ENCODE data around the gene BEST2. TPM values are rescaled to one million over a fixed set of nuclear protein-coding genes. Genes with fewer than 3 reads are reported as not detected.

BEST2 gene
- total RNA-seq, 2 experiments from 2014 or later = not detected

GRCh38 chr19:12778017-12778904 lies 26.7 kb downstream of the BEST2 start:
- Mint-ChIP-seq H3K4me3 (peak overlapping the region; percentile 76), H3K4me1 (peaks cover 38% of the 10 kb centered on the region), H3K27me3 (no peaks in the 10 kb centered on the region), H3K9me3 (ENCODE audit: low read depth) (no peaks in the 10 kb centered on the region), H3K36me3 (no peaks in the 10 kb centered on the region), H3K27ac (peak overlapping the region; percentile 97)
- ATAC-seq = peak; percentile 6
- DNase-seq = peak; percentile 71
- CTCF ChIA-PET = interaction anchor here (0.6 to 30.0 kb wide), 12 partner anchors 8 to 187 kb away, joined by 4 to 1017 read pairs (median 6); partner anchors contain the start of genes JUNB, PRDX2, RNASEH2A and THSD8

GRCh38 chr19:12778905-12779161 lies 27.2 kb downstream of the BEST2 start:
- Mint-ChIP-seq H3K4me3 (peak overlapping the region; percentile 76), H3K9me3 (ENCODE audit: low read depth) (no peaks in the 10 kb centered on the region), H3K4me1 (peaks cover 38% of the 10 kb centered on the region), H3K27me3 (no peaks in the 10 kb centered on the region), H3K27ac (peak overlapping the region; percentile 97), H3K36me3 (no peaks in the 10 kb centered on the region)
- ATAC-seq = no peak
- CTCF ChIA-PET = interaction anchor here (0.6 to 30.0 kb wide), 9 partner anchors 9 to 69 kb away, joined by 4 to 1017 read pairs (median 8); partner anchors contain the start of genes JUNB, PRDX2, RNASEH2A and THSD8
- no peak for DNase-seq

- Mint-ChIP-seq H3K27ac (peak overlapping the region; percentile 97), H3K9me3 (ENCODE audit: low read depth) (no peaks in the 10 kb centered on the region), H3K36me3 (no peaks in the 10 kb centered on the region), H3K4me1 (peaks cover 38% of the 10 kb centered on the region), H3K27me3 (no peaks in the 10 kb centered on the region), H3K4me3 (peak overlapping the region; percentile 76)
- CTCF ChIA-PET = interaction anchor here (1.2 to 30.0 kb wide), 6 partner anchors 8 to 20 kb away, joined by 3 to 1017 read pairs (median 34); partner anchors contain the start of genes JUNB, PRDX2, RNASEH2A and THSD8
- ATAC-seq (no peak), DNase-seq (peak; percentile 64)
Measured at GRCh38 chr19:12779162-12779993, 27.8 kb downstream of the BEST2 start.

GRCh38 chr19:12782174-12782423 lies 30.5 kb downstream of the BEST2 start:
- ATAC-seq = peak; percentile 9
- Mint-ChIP-seq H3K27me3 (no peaks in the 10 kb centered on the region), H3K4me3 (peak overlapping the region; percentile 78), H3K4me1 (peaks cover 39% of the 10 kb centered on the region), H3K27ac (no peak overlapping the region), H3K36me3 (no peaks in the 10 kb centered on the region), H3K9me3 (ENCODE audit: low read depth) (no peaks in the 10 kb centered on the region)
- CTCF ChIA-PET = interaction anchor here (0.6 to 30.0 kb wide), 6 partner anchors 9 to 183 kb away, joined by 3 to 1017 read pairs (median 4); partner anchors contain the start of genes JUNB, PRDX2, RNASEH2A and THSD8
- DNase-seq = no peak

GRCh38 chr19:12782424-12783290 lies 31.1 kb downstream of the BEST2 start:
- peak; percentile 92 for DNase-seq
- ATAC-seq = peak; percentile 59
- Mint-ChIP-seq H3K36me3 (no peaks in the 10 kb centered on the region), H3K4me1 (peaks cover 36% of the 10 kb centered on the region), H3K27me3 (no peaks in the 10 kb centered on the region), H3K4me3 (peak overlapping the region; percentile 78), H3K27ac (no peak overlapping the region), H3K9me3 (ENCODE audit: low read depth) (no peaks in the 10 kb centered on the region)
- CTCF ChIA-PET = interaction anchor here (0.6 to 30.0 kb wide), 6 partner anchors 9 to 183 kb away, joined by 3 to 1017 read pairs (median 4); partner anchors contain the start of genes JUNB, PRDX2, RNASEH2A and THSD8

- H3K36me3 Mint-ChIP-seq = no peaks in the 10 kb centered on the region
- no peaks in the 10 kb centered on the region for H3K9me3 Mint-ChIP-seq (ENCODE audit: low read depth)
- peak overlapping the region; percentile 78 for H3K4me3 Mint-ChIP-seq
- H3K4me1 Mint-ChIP-seq = peaks cover 41% of the 10 kb centered on the region
- no peaks in the 10 kb centered on the region for H3K27me3 Mint-ChIP-seq
- CTCF ChIA-PET = interaction anchor here (1.2 to 30.0 kb wide), 2 partner anchors 16 to 47 kb away, joined by 4 to 1017 read pairs; partner anchors contain the start of genes JUNB, PRDX2, RNASEH2A and THSD8
- no peak overlapping the region for H3K27ac Mint-ChIP-seq
- DNase-seq (peak; percentile 88), ATAC-seq (peak; percentile 3)
Measured at GRCh38 chr19:12783291-12783848, 31.8 kb downstream of the BEST2 start.

GRCh38 chr19:12783849-12784393 lies 32.3 kb downstream of the BEST2 start:
- Mint-ChIP-seq H3K4me3 (peak overlapping the region; percentile 67), H3K27me3 (no peaks in the 10 kb centered on the region), H3K27ac (no peak overlapping the region), H3K36me3 (peaks cover under 1% of the 10 kb centered on the region), H3K4me1 (peaks cover 39% of the 10 kb centered on the region), H3K9me3 (ENCODE audit: low read depth) (no peaks in the 10 kb centered on the region)
- CTCF ChIA-PET = interaction anchor here (30.0 kb wide), 1 partner anchor 15 kb away, joined by 1017 read pairs; the partner anchor contains the start of genes JUNB, PRDX2, RNASEH2A and THSD8
- ATAC-seq = no peak
- DNase-seq = peak; percentile 65

GRCh38 chr19:12784394-12784870 lies 32.8 kb downstream of the BEST2 start:
- no peak overlapping the region for H3K27ac Mint-ChIP-seq
- DNase-seq = peak; percentile 54
- no peaks in the 10 kb centered on the region for H3K9me3 Mint-ChIP-seq (ENCODE audit: low read depth)
- no peaks in the 10 kb centered on the region for H3K27me3 Mint-ChIP-seq
- ATAC-seq = peak; percentile 2
- H3K4me3 Mint-ChIP-seq = no peak overlapping the region
- CTCF ChIA-PET = interaction anchor here (30.0 kb wide), 1 partner anchor 15 kb away, joined by 1017 read pairs; the partner anchor contains the start of genes JUNB, PRDX2, RNASEH2A and THSD8
- H3K36me3 Mint-ChIP-seq = peaks cover 1% of the 10 kb centered on the region
- peaks cover 35% of the 10 kb centered on the region for H3K4me1 Mint-ChIP-seq

GRCh38 chr19:12784871-12785430 lies 33.4 kb downstream of the BEST2 start:
- H3K4me3 Mint-ChIP-seq = no peak overlapping the region

GRCh38 chr19:12785431-12786031 lies 33.9 kb downstream of the BEST2 start:
- Mint-ChIP-seq H3K27me3 (no peaks in the 10 kb centered on the region), H3K36me3 (peaks cover 1% of the 10 kb centered on the region), H3K9me3 (ENCODE audit: low read depth) (no peaks in the 10 kb centered on the region), H3K4me1 (peaks cover 32% of the 10 kb centered on the region), H3K27ac (no peak overlapping the region), H3K4me3 (no peak overlapping the region)
- peak; percentile 51 for DNase-seq
- ATAC-seq = no peak
- CTCF ChIA-PET = interaction anchor here (1.0 to 4.7 kb wide), 3 partner anchors 9 to 20 kb away, joined by 3 to 62 read pairs (median 19); partner anchors contain the start of gene HOOK2

More at GRCh38 chr19:12784871-12785430, 33.4 kb downstream of the BEST2 start:
- CTCF ChIA-PET = interaction anchor here (1.0 to 4.7 kb wide), 3 partner anchors 8 to 19 kb away, joined by 3 to 62 read pairs (median 19); partner anchors contain the start of gene HOOK2
- Mint-ChIP-seq H3K4me1 (peaks cover 30% of the 10 kb centered on the region), H3K9me3 (ENCODE audit: low read depth) (no peaks in the 10 kb centered on the region), H3K27ac (no peak overlapping the region), H3K36me3 (peaks cover 1% of the 10 kb centered on the region), H3K27me3 (no peaks in the 10 kb centered on the region)
- ATAC-seq = peak; percentile 2
- DNase-seq = peak; percentile 80

GRCh38 chr19:12786141-12786870 lies 34.7 kb downstream of the BEST2 start:
- Mint-ChIP-seq H3K36me3 (peaks cover 1% of the 10 kb centered on the region), H3K27ac (peak overlapping the region; percentile 71), H3K9me3 (ENCODE audit: low read depth) (no peaks in the 10 kb centered on the region), H3K27me3 (no peaks in the 10 kb centered on the region), H3K4me3 (no peak overlapping the region), H3K4me1 (peaks cover 38% of the 10 kb centered on the region)
- ATAC-seq (no peak), DNase-seq (no peak)
- CTCF ChIA-PET = interaction anchor here (3.8 to 4.7 kb wide), 2 partner anchors 10 to 11 kb away, joined by 19 to 62 read pairs; partner anchors contain the start of gene HOOK2

Data from activated CD8-positive, alpha-beta memory T cell treated with anti-CD3 and anti-CD28 coated beads, Interleukin-2, amount 10 ng/mL, durations not matched to agents 7 days and 5 days (primary cell).